Measurements from ENCODE around the gene DCTN3. TPM values are rescaled to one million over a fixed set of nuclear protein-coding genes. Genes with fewer than 3 reads are reported as not detected.

Gene DCTN3
- total RNA-seq, 2 donors from 2014 or later = 36.1 to 39.9 TPM

GRCh38 chr9:34603610-34604231 lies 16.6 kb downstream of the DCTN3 start:
- Histone ChIP-seq H3K27me3 (no peaks in the 10 kb centered on the region), H3K4me1 (no peaks in the 10 kb centered on the region), H3K9me3 (no peaks in the 10 kb centered on the region), H3K27ac (no peak overlapping the region), H3K4me3 (no peak overlapping the region), H3K36me3 (replicated peaks in 1 of 2; ENCODE audit: insufficient read depth in 1 of 2, low read depth in 2 of 2) (no peaks in the 10 kb centered on the region)
- WGBS, 2 donors = 54 to 55% methylated on average over 4 of the region's 4 CpGs
- TF ChIP-seq POLR2A (IDR thresholded peaks at IDR 0.05) = no peak
- TF ChIP-seq CTCF (IDR thresholded peaks at IDR 0.05) = peak; percentile 54 to 88 (median 83)
- DNase-seq (peak; percentile 80 to 90 (median 83)), ATAC-seq (peak; percentile 90)
- intact Hi-C loops (cut with DNase I) = no loop called here

- no peak for DNase-seq
- intact Hi-C loops (cut with DNase I) = no loop called here
- TF ChIP-seq POLR2A (IDR thresholded peaks at IDR 0.05) = no peak
- no peak for TF ChIP-seq CTCF (IDR thresholded peaks at IDR 0.05)
- Histone ChIP-seq H3K4me1 (no peaks in the 10 kb centered on the region), H3K27ac (no peak overlapping the region), H3K27me3 (no peaks in the 10 kb centered on the region), H3K4me3 (no peak overlapping the region), H3K9me3 (no peaks in the 10 kb centered on the region), H3K36me3 (replicated peaks in 1 of 2; ENCODE audit: insufficient read depth in 1 of 2, low read depth in 2 of 2) (no peaks in the 10 kb centered on the region)
- 51 to 52% methylated on average over 6 of the region's 6 CpGs for whole genome bisulfite sequencing, 2 donors
- ATAC-seq = no peak
Measured at GRCh38 chr9:34601937-34602573, 18.2 kb downstream of the DCTN3 start.

DNA sequence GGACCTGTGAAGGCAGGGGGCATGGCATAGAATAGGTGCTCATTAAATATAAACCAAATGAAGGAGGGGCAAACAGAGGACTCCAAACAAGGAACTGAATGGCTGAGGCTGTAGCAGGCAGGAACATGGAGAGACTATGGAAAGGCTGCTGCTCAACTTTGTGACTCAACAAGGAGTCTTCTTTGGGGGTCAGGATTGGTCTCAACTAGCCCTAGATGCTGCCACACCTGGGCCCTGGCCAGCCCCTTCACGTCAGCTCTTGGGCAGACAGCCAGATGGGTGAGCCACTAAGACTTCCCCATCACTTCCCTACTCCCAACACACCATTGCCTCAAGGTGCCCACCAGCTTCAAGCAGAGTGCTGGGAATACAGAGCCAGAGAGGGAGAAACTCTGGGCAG lies 19.4 kb downstream of the DCTN3 start:
- Histone ChIP-seq H3K4me3 (no peak overlapping the region), H3K27me3 (no peaks in the 10 kb centered on the region), H3K9me3 (no peaks in the 10 kb centered on the region), H3K27ac (no peak overlapping the region), H3K36me3 (replicated peaks in 1 of 2; ENCODE audit: insufficient read depth in 1 of 2, low read depth in 2 of 2) (no peaks in the 10 kb centered on the region), H3K4me1 (no peaks in the 10 kb centered on the region)
- ATAC-seq (no peak), DNase-seq (no peak)
- 0 to 14% methylated on average over 1 of the region's 1 CpG for WGBS, 2 donors
- intact Hi-C loops (cut with DNase I) = no loop called here
- TF ChIP-seq POLR2A (IDR thresholded peaks at IDR 0.05) (no peak), CTCF (IDR thresholded peaks at IDR 0.05) (no peak)

- intact Hi-C loops (cut with DNase I) = loop anchor here (10.0 kb wide), 1 partner anchor 165 kb away; no protein-coding TSS in a partner anchor
- Histone ChIP-seq H3K4me3 (no peak overlapping the region), H3K27me3 (no peaks in the 10 kb centered on the region), H3K4me1 (no peaks in the 10 kb centered on the region), H3K27ac (no peak overlapping the region), H3K9me3 (no peaks in the 10 kb centered on the region), H3K36me3 (replicated peaks in 1 of 2; ENCODE audit: insufficient read depth in 1 of 2, low read depth in 2 of 2) (no peaks in the 10 kb centered on the region)
- ATAC-seq (no peak), DNase-seq (no peak)
- no peak for TF ChIP-seq POLR2A (IDR thresholded peaks at IDR 0.05)
- no peak for TF ChIP-seq CTCF (IDR thresholded peaks at IDR 0.05)
- WGBS, 2 donors = 14 to 25% methylated on average over 1 of the region's 1 CpG
Measured at GRCh38 chr9:34599546-34599945, 20.7 kb downstream of the DCTN3 start.

All from body of pancreas (tissue), 4 donors.